Aorta (tissue), 5 donors: Measurements from ENCODE around the gene TRAF7. TPM values are rescaled to one million over a fixed set of nuclear protein-coding genes. Genes with fewer than 3 reads are reported as not detected.

Experiments
- ATAC-seq: fragments of 200-7000 bp; cut with Tn5 transposase; one replicate; pipeline ENCODE4 v1.9.1; 2022; ENCODE audit warnings: moderate library complexity; ENCODE audit not compliant: low FRiP score
- DNase-seq, 2 donors: peaks; one replicate each; pipeline ENCODE4 v3.0.0-alpha.2; 2020
- H3K27ac ChIP-seq, 2 donors: one replicate each; pipeline ENCODE4 v1.5.1; 2013; ENCODE audit warnings: low read length in 2 of 2, mild to moderate bottlenecking in 2 of 2, moderate library complexity in 2 of 2, control low read depth in 1 of 2, inconsistent platforms in 1 of 2, low read depth in 1 of 2
- H3K27me3 ChIP-seq, 2 donors: one replicate each; pipeline ENCODE4 v1.6.1; 2013; ENCODE audit warnings: control low read depth in 1 of 2, low read length in 1 of 2, mild to moderate bottlenecking in 1 of 2, moderate library complexity in 1 of 2; ENCODE audit not compliant: insufficient read depth in 2 of 2, control insufficient read depth in 1 of 2
- H3K36me3 ChIP-seq, 2 donors: one replicate each; pipeline ENCODE4 v1.6.1; 2013; ENCODE audit warnings: control low read depth in 1 of 2, low read length in 1 of 2, mild to moderate bottlenecking in 1 of 2; ENCODE audit not compliant: insufficient read depth in 2 of 2, control insufficient read depth in 1 of 2
- H3K4me1 ChIP-seq, 2 donors: one replicate each; pipeline ENCODE4 v1.6.1; 2013; ENCODE audit warnings: low read length in 2 of 2, control low read depth in 1 of 2, mild to moderate bottlenecking in 1 of 2, moderate library complexity in 1 of 2; ENCODE audit not compliant: insufficient read depth in 2 of 2, control insufficient read depth in 1 of 2
- H3K4me3 ChIP-seq, 2 donors: one replicate each; pipeline ENCODE4 v1.5.1; 2013; ENCODE audit warnings: low read length in 2 of 2, control low read depth in 1 of 2, mild to moderate bottlenecking in 1 of 2
- H3K9me3 ChIP-seq: one replicate; pipeline ENCODE4 v1.6.1; 2013; ENCODE audit warnings: mild to moderate bottlenecking, low read length; ENCODE audit not compliant: control insufficient read depth
- WGBS, 2 donors: extraction: QIAGEN DNeasy Blood & Tissue Kit; methylation state at CpG; one replicate each; pipeline ENCODE4 v1.1.7; 2013; 5-methylcytosine and 5-hydroxymethylcytosine counted together
- intact Hi-C, 2 donors: fragments of 100-400 bp; cut with DNase I; formaldehyde crosslinking; loops; one replicate each; pipeline versions ENCODE4 v1.14.2 to v1.15.0; 2022
- polyA plus RNA-seq, 2 donors: library from polyadenylated mRNA; stranded (reverse); fragments of 200-250 nt; gene quantifications; one replicate each; pipeline ENCODE4 v1.2.3, GENCODE V29; 2013
- total RNA-seq, 2 donors: library from RNA; stranded (reverse); fragmentation: NEBNext Ultra II Directional; extraction: Animal tissue kit (Norgen Biotek cat#: 25700); gene quantifications; one replicate each; pipeline ENCODE4 v1.2.1, GENCODE V29; 2021
- donor health status: healthy with polysubstance abuse.
- donor health status: Bipolar disorder and iron deficiency.
- donor health status: DM: no; HTN: no; CAD: no.
- donor health status: DM: no; HTN: no; CAD: no.
- donor health status: DM: yes; HTN: yes; CAD: no.

The TRAF7 gene
- total and polyA plus RNA-seq, 4 donors, result 24.4 to 54.4 (median 42.8) TPM

DNA sequence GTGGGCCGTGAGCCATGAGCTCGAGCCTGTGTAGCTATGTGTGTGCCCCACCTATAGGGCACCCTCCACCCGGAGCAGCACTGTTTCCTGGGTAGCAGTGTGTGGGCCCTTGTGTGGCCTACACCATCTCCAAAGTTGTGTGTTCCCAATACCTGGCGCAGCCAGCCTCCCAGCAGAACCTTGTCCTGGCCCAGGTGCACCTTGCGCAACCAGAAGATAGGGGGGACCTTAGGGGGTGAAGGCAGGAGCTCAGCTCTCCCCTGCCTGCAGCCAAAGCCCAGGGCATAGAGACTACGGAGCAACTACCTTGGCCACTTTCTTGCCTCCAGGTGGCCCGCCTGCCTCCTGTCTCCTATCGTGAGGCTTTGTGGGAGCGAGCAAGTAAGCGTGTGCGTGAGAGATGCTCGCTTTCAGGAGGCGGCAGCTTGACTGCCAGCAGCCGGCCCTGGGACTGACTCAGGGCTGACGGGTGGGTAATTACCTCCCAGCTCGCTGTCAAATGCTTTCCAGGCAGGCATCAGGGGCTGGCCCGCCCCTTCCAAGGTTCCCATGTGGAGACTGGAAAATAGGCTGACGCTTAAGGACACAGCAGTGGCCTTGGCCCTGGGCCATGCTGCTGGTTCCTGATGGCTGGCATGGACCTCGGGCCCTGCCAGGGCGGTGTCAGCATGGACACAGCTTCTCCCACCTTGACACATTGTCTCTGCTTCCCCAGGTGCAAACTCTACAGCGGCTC is 19.0 kb downstream of the TRAF7 start:
- intact Hi-C loops, result no loop called here
- 88 to 89% methylated on average over 21 of the region's 21 CpGs for whole genome bisulfite sequencing, 2 donors
- peaks cover 0 to 12% of the 10 kb centered on the region in 2 donors for H3K36me3 ChIP-seq
- no peak overlapping the region for H3K4me3 ChIP-seq
- DNase-seq (no peak), ATAC-seq (no peak)
- H3K27ac ChIP-seq, result no peak overlapping the region
- no peaks in the 10 kb centered on the region for H3K9me3 ChIP-seq
- no peaks in the 10 kb centered on the region for H3K4me1 ChIP-seq
- H3K27me3 ChIP-seq, result no peaks in the 10 kb centered on the region

DNA sequence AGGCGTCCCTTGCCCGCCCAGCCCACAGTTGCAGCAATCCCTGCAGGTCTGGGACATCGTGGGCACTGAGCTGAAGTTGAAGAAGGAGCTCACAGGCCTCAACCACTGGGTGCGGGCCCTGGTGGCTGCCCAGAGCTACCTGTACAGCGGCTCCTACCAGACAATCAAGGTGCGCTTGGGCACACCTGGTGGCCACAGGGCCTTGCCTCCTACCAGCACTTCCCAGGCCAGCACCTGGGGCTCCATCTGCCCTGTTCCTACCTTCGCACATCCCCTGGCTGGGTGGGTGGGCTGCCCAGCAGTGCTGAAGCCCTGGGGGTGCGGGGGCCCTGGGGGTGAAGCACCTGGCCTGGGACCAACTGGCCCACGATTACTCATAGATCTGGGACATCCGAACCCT is 19.9 kb downstream of the TRAF7 start:
- Histone ChIP-seq H3K4me3 (no peak overlapping the region), H3K4me1 (no peaks in the 10 kb centered on the region), H3K36me3 (peaks cover 0 to 12% of the 10 kb centered on the region in 2 donors), H3K27me3 (no peaks in the 10 kb centered on the region), H3K9me3 (no peaks in the 10 kb centered on the region), H3K27ac (no peak overlapping the region)
- DNase-seq (no peak), ATAC-seq (no peak)
- intact Hi-C loops, result no loop called here
- 91 to 92% methylated on average over 10 of the region's 10 CpGs for WGBS, 2 donors

DNA sequence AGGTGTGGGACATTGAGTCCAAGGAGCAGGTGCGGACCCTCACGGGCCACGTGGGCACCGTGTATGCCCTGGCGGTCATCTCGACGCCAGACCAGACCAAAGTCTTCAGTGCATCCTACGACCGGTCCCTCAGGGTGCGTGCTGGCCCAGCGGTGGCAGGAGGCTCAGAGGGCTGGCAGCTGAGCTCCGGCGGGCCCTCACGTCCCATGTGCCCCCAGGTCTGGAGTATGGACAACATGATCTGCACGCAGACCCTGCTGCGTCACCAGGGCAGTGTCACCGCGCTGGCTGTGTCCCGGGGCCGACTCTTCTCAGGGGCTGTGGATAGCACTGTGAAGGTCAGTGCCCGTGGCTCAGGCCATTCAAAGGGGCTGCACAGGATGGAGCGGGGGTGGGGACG is 20.5 kb downstream of the TRAF7 start:
- DNase-seq, result no peak
- H3K27ac ChIP-seq, result no peak overlapping the region
- WGBS, 2 donors, result 94 to 95% methylated on average over 23 of the region's 23 CpGs
- H3K27me3 ChIP-seq, result no peaks in the 10 kb centered on the region
- no peaks in the 10 kb centered on the region for H3K4me1 ChIP-seq
- peaks cover 0 to 12% of the 10 kb centered on the region in 2 donors for H3K36me3 ChIP-seq
- no peak overlapping the region for H3K4me3 ChIP-seq
- H3K9me3 ChIP-seq, result no peaks in the 10 kb centered on the region
- intact Hi-C loops, result no loop called here
- no peak for ATAC-seq

- DNase-seq, result no peak
- Histone ChIP-seq H3K9me3 (no peaks in the 10 kb centered on the region), H3K27ac (no peak overlapping the region), H3K27me3 (no peaks in the 10 kb centered on the region), H3K36me3 (peaks cover 0 to 12% of the 10 kb centered on the region in 2 donors), H3K4me1 (no peaks in the 10 kb centered on the region), H3K4me3 (no peak overlapping the region)
- ATAC-seq, result no peak
- intact Hi-C loops, result no loop called here
- WGBS, 2 donors, result 90 to 91% methylated on average over 18 of the region's 18 CpGs
These were observed 21.5 kb downstream of the TRAF7 start for GRCh38 chr16:2177101-2177500.

DNA sequence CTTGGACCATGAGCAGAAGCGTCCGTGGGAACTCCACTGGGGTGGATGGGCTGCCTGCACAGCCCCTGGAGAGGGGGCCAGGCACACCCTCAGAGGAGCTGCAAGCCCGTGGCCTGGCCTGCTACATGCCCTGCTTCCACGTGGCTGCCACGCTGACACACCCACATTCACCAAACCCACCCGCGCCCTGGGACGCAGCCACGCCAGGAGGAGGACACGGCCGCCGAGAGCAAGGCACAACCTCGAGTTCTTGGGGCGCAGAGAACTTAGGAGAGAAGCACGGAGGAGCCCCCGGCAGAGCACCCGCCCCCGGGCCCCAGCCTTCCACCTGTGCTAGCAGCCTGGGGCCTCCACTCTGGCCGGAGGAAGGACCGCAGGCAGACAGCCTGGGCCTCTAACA is 22.0 kb downstream of the TRAF7 start:
- H3K9me3 ChIP-seq, result no peaks in the 10 kb centered on the region
- ATAC-seq (no peak), DNase-seq (no peak)
- intact Hi-C loops, result no loop called here
- 92 to 96% methylated on average over 20 of the region's 20 CpGs for WGBS, 2 donors
- H3K4me1 ChIP-seq, result no peaks in the 10 kb centered on the region
- no peak overlapping the region for H3K27ac ChIP-seq
- H3K27me3 ChIP-seq, result no peaks in the 10 kb centered on the region
- no peak overlapping the region for H3K4me3 ChIP-seq
- H3K36me3 ChIP-seq, result peaks cover 0 to 12% of the 10 kb centered on the region in 2 donors

DNA sequence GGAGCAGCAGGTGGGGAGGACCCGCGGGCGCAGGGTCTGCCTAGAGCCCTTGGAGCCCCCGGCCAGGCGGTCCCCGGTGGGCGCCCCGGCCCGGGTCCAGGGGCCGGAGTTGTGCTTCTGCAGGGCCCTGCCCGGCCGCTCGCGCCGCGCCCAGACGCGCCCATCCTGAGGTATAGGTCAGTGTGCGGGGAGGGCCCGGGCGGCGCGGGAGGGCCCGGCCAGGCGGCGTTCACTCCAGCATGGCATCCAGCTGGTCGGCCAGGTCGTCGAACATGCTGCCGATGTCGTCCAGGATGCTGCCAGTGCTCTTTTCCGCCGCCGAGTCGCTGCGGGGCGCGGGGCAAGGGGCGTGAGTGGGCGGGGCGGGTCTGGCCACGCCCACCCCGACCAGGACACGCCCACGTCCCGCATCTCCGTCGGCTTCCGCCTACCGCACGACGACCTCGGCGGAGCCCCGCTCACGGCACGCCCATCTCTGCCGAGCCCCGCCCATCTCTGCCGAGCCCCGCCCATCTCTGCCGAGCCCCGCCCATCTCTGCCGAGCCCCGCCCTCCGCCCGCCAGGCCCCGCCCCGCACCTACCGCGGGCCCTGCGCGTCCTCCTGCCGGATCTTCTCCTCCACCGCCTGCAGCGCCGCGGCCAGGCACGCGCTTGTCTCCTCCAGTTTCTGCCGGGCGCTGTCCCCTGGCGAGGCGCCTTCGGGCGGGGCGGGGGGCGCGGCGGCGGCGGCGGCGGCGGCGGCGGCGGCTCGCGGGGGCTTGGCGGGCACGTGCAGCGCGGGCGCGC is 22.9 kb downstream of the TRAF7 start:
- intact Hi-C loops, result no loop called here
- H3K4me1 ChIP-seq, result no peaks in the 10 kb centered on the region

DNA sequence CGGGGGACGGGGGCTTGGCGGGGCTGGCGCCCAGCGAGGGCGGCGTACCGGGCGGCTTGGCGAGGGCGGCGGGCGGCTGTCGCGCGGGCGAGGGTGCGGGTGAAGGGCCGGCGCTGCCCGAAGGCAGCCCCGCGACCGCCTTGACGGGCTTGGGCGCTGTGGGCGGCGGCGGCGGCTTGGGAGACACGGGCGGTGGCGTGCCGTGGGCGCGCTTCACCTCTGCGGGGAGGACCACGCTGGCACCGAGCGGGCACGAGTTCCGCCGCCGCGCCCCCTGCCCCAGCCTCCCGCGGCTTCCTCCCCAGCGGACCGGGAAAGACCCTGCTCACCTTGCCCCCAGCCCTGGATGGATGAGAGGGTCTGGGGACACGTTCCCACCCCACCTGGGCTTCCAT is 23.5 kb downstream of the TRAF7 start:
- H3K36me3 ChIP-seq, result peaks cover 0 to 7% of the 10 kb centered on the region in 2 donors
- no peak for ATAC-seq
- 44 to 46% methylated on average over 31 to 50 of the region's 50 CpGs for WGBS, 2 donors
- H3K27ac ChIP-seq, result no peak overlapping the region
- no peak for DNase-seq
- intact Hi-C loops, result no loop called here
- no peak overlapping the region for H3K4me3 ChIP-seq
- H3K27me3 ChIP-seq, result no peaks in the 10 kb centered on the region
- no peaks in the 10 kb centered on the region for H3K4me1 ChIP-seq
- no peaks in the 10 kb centered on the region for H3K9me3 ChIP-seq

More for the DNA sequence above, 22.9 kb downstream of the TRAF7 start:
- ATAC-seq, result no peak
- 32 to 38% methylated on average over 33 to 106 of the region's 106 CpGs for WGBS, 2 donors
- H3K9me3 ChIP-seq, result no peaks in the 10 kb centered on the region
- H3K4me3 ChIP-seq, result no peak overlapping the region
- H3K27ac ChIP-seq, result no peak overlapping the region
- H3K36me3 ChIP-seq, result peaks cover 0 to 10% of the 10 kb centered on the region in 2 donors
- no peaks in the 10 kb centered on the region for H3K27me3 ChIP-seq
- DNase-seq, result no peak

DNA sequence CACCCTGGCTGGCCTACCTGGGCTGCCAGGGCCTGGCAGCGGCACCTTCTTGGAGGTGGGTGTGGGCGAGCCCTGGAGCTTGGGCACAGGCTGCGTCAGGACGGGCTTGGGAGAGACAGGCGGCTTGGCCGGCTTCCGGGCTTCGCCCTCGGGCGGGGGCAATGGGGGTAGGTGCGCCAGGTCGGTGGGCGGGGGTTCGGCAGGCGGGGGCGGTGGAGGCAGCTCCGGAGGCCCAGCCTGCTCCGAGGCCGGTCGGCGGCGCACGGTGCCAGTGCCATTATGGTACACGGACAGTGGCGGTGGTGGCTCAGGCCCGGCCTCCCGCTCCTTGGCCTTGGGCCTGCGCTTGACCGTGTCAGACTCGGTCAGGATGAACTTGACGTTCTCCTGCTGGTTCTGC is 24.0 kb downstream of the TRAF7 start:
- DNase-seq (no peak), ATAC-seq (no peak)
- intact Hi-C loops, result no loop called here
- H3K36me3 ChIP-seq, result peaks cover 0 to 7% of the 10 kb centered on the region in 2 donors
- no peaks in the 10 kb centered on the region for H3K9me3 ChIP-seq
- H3K4me1 ChIP-seq, result no peaks in the 10 kb centered on the region
- no peak overlapping the region for H3K4me3 ChIP-seq
- 96 to 97% methylated on average over 29 to 31 of the region's 31 CpGs for WGBS, 2 donors
- no peak overlapping the region for H3K27ac ChIP-seq
- H3K27me3 ChIP-seq, result no peaks in the 10 kb centered on the region

DNA sequence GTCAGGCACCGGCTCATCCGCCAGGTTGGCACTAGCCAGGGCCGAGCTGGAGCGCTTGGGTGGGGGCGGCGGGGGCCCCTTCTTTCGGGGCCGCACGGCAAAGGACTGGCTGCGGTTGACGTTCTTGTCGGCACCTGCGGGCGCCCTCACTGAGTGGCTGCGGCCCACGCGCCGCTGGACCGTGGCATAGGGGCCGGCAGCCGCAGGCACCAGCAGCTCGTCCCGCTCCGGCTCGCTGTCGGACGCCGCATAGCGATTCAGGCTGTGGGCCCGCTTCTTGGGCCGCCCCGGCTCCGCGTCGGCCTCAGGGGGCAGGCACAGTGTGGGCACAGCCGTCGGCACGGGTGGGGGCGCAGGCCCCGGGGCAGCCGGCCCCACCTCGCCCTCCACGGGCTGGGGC is 24.9 kb downstream of the TRAF7 start:
- no peak for ATAC-seq
- no peaks in the 10 kb centered on the region for H3K27me3 ChIP-seq
- 94 to 95% methylated on average over 43 of the region's 43 CpGs for WGBS, 2 donors
- H3K4me1 ChIP-seq, result no peaks in the 10 kb centered on the region
- H3K27ac ChIP-seq, result no peak overlapping the region
- no peaks in the 10 kb centered on the region for H3K9me3 ChIP-seq
- peaks cover 0 to 7% of the 10 kb centered on the region in 2 donors for H3K36me3 ChIP-seq
- intact Hi-C loops, result no loop called here
- DNase-seq, result no peak
- H3K4me3 ChIP-seq, result no peak overlapping the region
